SK-N-SH treated with all-trans-retinoic acid at 6 μM for 48 hours (cell line): ENCODE data around the gene RCCD1.

ENCODE experiments used
- ATAC-seq: fragments of 200-7000 bp; cut with Tn5 transposase; 3 replicates; pipeline ENCODE4 v1.9.1; 2020; ENCODE audit warnings: mild to moderate bottlenecking, moderate library complexity
- ARNTL ChIP-seq: fragments of 450-650 bp; formaldehyde crosslinking; IDR thresholded peaks from 2 replicates; pipeline ENCODE4 v1.5.0; 2020; ENCODE audit warnings: low read depth, mild to moderate bottlenecking, moderate library complexity, borderline replicate concordance
- BACH2 ChIP-seq: fragments of 250-450 bp; sonication (Bioruptor Pico); IDR thresholded peaks from 2 replicates; pipeline ENCODE4 v1.9.0; 2021; ENCODE audit warnings: mild to moderate bottlenecking, borderline replicate concordance
- CSDC2 ChIP-seq: fragments of 250-450 bp; sonication (Bioruptor Pico); IDR thresholded peaks from 2 replicates; pipeline ENCODE4 v1.5.0; 2020; ENCODE audit warnings: mild to moderate bottlenecking, moderate library complexity
- ESRRG ChIP-seq: fragments of 250-450 bp; sonication (Bioruptor Pico); IDR thresholded peaks from 2 replicates; pipeline ENCODE4 v1.6.1; 2021; ENCODE audit warnings: mild to moderate bottlenecking
- GLIS3 ChIP-seq: fragments of 250-450 bp; sonication (Bioruptor Pico); IDR thresholded peaks from 2 replicates; pipeline ENCODE4 v1.5.0; 2020; ENCODE audit warnings: mild to moderate bottlenecking, moderate library complexity
- ISL1 ChIP-seq: fragments of 250-450 bp; sonication (Bioruptor Pico); IDR thresholded peaks from 2 replicates; pipeline ENCODE4 v2.1.2; 2022; ENCODE audit warnings: mild to moderate bottlenecking, moderate library complexity
- OSR1 ChIP-seq: fragments of 250-450 bp; sonication (Bioruptor Pico); IDR thresholded peaks from 2 replicates; pipeline ENCODE4 v1.8.0; 2022; ENCODE audit warnings: moderate library complexity, mild to moderate bottlenecking, inconsistent platforms
- PATZ1 ChIP-seq: fragments of 250-450 bp; sonication (Bioruptor Pico); IDR thresholded peaks from 2 replicates; pipeline ENCODE4 v1.8.0; 2020; ENCODE audit warnings: mild to moderate bottlenecking, moderate library complexity, borderline replicate concordance
- PPARA ChIP-seq: fragments of 250-450 bp; sonication (Bioruptor Pico); IDR thresholded peaks from 2 replicates; pipeline ENCODE4 v1.5.0; 2020; ENCODE audit warnings: mild to moderate bottlenecking, borderline replicate concordance
- RARB ChIP-seq: fragments of 250-450 bp; sonication (Bioruptor Pico); IDR thresholded peaks from 2 replicates; pipeline ENCODE4 v1.8.0; 2021; ENCODE audit warnings: mild to moderate bottlenecking, moderate library complexity
- SNAI2 ChIP-seq: fragments of 250-450 bp; sonication (Bioruptor Pico); IDR thresholded peaks from 2 replicates; pipeline ENCODE4 v1.5.0; 2020; ENCODE audit warnings: mild to moderate bottlenecking, moderate library complexity
- TCF4 ChIP-seq: fragments of 250-450 bp; sonication (Bioruptor Pico); IDR thresholded peaks from 2 replicates; pipeline ENCODE4 v1.8.0; 2021; ENCODE audit warnings: mild to moderate bottlenecking, moderate library complexity, borderline replicate concordance
- TOX ChIP-seq: fragments of 250-450 bp; sonication (Bioruptor Pico); IDR thresholded peaks from 2 replicates; pipeline ENCODE4 v1.8.0; 2021; ENCODE audit warnings: mild to moderate bottlenecking, moderate library complexity, borderline replicate concordance
- ZC3H10 ChIP-seq: fragments of 250-450 bp; sonication (Bioruptor Pico); IDR thresholded peaks from 2 replicates; pipeline ENCODE4 v1.5.1; 2021; ENCODE audit warnings: mild to moderate bottlenecking, moderate library complexity
- ZFP3 ChIP-seq: fragments of 250-450 bp; sonication (Bioruptor Pico); IDR thresholded peaks from 2 replicates; pipeline ENCODE4 v1.5.0; 2020; ENCODE audit warnings: mild to moderate bottlenecking, moderate library complexity
- ZFP30 ChIP-seq: fragments of 450-650 bp; formaldehyde crosslinking; IDR thresholded peaks from 2 replicates; pipeline ENCODE4 v1.5.0; 2022; ENCODE audit warnings: mild to moderate bottlenecking, moderate library complexity
- ZNF565 ChIP-seq: fragments of 450-650 bp; formaldehyde crosslinking; conservative IDR thresholded peaks from 2 replicates; pipeline ENCODE4 v1.5.0; 2020; ENCODE audit warnings: low read depth, mild to moderate bottlenecking, moderate library complexity
- ZNF8 ChIP-seq: fragments of 450-650 bp; formaldehyde crosslinking; IDR thresholded peaks from 2 replicates; pipeline ENCODE4 v1.5.0; 2020; ENCODE audit warnings: mild to moderate bottlenecking, moderate library complexity
- TF ChIP-seq, protein P1 (sequence below): fragments of 250-450 bp; sonication (Bioruptor Pico); IDR thresholded peaks from 2 replicates; pipeline ENCODE4 v1.5.1; 2021; ENCODE audit warnings: mild to moderate bottlenecking, moderate library complexity
- TF ChIP-seq, protein P2 (sequence below): fragments of 250-450 bp; sonication (Bioruptor Pico); IDR thresholded peaks from 2 replicates; pipeline ENCODE4 v1.5.0; 2020; ENCODE audit warnings: mild to moderate bottlenecking, moderate library complexity

Gene RCCD1

DNA sequence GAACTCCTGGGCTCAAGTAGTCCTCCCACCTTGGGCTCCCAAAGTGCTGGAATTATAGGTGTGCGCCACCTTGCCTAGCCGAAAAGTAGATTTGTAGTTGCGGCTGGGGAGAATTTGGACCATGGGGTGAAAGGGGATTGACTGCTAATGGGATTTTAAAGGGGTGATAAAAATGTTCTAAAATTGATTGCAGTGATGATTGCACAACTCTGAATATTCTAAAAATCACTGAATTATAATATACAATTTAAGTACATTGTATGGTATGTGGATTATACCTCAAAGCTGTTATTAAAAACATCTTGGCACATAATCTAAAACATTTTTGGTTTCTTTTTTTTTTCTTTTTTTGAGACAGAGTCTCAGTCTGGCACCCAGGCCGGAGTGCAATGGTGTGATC lies 35.8 kb downstream of the RCCD1 start (continued):
- TF ChIP-seq, protein P1, sequence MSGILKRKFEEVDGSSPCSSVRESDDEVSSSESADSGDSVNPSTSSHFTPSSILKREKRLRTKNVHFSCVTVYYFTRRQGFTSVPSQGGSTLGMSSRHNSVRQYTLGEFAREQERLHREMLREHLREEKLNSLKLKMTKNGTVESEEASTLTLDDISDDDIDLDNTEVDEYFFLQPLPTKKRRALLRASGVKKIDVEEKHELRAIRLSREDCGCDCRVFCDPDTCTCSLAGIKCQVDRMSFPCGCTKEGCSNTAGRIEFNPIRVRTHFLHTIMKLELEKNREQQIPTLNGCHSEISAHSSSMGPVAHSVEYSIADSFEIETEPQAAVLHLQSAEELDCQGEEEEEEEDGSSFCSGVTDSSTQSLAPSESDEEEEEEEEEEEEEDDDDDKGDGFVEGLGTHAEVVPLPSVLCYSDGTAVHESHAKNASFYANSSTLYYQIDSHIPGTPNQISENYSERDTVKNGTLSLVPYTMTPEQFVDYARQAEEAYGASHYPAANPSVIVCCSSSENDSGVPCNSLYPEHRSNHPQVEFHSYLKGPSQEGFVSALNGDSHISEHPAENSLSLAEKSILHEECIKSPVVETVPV (CRISPR knock-in tag) = no peak
- no peak for TF ChIP-seq ZNF565 (CRISPR knock-in tag)

DNA sequence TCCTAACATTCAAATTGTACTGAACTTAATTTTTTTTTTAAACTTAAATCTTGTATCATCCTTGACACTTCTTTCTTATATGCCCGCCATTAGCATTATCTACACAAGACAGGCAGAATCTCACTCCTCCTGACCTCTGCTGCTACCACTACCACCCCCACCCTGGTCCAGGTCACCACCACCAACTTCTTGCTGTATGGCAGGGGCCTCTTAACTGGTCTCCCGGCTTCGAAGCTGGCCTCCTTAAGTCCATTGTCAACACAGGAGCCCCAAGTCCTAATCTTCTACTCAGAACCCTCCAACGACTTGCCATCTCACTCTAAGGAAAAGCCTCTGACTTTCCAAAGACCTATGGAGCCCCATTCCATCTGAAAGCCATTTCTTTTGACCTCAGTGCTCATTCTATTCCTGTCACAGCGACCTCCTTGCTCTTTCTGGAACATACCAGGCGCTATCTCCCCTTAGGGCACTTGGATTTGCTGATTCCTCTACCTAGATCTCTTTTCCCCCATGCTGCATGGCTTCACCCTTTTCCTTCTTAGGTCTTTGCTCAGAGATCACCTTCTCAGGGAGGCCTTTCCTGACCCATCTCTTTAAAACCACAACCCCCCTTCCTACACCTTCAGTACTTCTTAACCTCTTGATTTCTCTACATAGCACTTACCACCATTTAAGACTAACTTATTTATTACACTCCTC lies 37.1 kb downstream of the RCCD1 start:
- no peak for ATAC-seq
- no peak for TF ChIP-seq RARB (CRISPR knock-in tag)

DNA sequence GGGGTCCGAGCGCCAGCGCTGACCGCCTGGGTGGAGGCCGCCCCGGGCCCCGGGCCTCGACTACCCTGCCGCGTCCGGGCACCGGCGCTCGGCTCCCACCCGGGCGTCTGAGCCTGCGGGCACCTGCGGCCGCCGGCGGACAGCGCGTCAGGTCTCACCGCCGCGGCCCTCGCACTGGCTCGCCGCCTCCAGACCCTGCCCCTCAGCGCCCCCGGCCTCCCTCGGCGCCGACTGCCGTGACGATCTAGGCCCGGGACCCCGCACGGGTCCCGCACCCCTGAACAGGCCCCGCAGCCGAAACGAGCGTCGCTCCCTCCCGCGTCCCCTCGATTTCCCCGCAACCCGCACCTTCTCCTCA lies 39.4 kb downstream of the RCCD1 start:
- TF ChIP-seq ESRRG (no peak), SNAI2 (CRISPR knock-in tag) (no peak), PPARA (no peak), RARB (CRISPR knock-in tag) (no peak), GLIS3 (CRISPR knock-in tag) (no peak), BACH2 (no peak), PATZ1 (CRISPR knock-in tag) (no peak), TCF4 (CRISPR knock-in tag) (no peak)
- TF ChIP-seq, protein P1 (CRISPR knock-in tag) = no peak
- peak; percentile 20 for ATAC-seq

DNA sequence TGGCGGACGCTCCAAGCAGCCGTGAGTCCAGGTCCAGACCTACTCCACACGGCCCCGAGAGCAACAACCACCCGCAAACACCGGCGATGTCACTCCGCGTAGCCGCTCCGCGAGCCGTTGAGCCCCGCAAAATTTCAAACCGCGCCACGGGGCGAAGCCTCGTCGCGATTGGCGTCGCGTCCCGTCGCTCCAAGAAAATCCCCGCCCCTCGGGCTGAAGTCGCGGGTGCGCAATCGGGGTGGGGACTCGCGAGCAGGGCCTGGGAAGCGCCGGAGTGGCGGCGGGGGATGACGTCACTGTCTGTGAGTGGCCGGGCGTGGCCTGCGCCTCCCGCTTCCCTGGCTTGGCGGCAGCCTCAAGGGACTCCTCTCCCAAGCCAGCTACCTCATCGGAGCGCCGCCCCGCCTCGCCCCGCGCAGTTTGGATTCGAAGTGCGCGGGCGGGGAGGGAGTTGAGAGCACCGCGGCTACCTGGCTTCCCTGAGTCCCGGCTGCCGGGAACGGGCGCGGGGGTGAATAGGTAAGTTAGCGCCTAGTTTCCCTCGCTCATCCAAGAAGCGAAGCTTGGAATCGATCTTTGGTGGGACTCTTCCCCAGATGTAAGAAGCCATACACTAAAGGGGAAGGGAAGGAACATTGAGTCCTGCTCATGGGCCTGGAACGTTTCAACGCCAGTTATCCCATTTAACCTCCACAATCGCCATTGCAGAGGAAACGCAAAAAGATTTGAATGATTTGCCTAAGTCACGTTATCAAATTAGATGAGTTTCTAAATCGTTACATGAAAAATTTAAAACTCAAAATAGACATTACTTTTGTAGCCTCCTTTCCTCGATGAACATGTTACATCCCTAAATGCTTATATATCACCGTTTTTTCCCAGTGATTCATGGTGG lies 40.0 kb downstream of the RCCD1 start, which contains the start of gene PRC1:
Gene PRC1, minus strand, starts transcription at position 119 of the 895 bp plus-strand sequence. Its CDS starts 118 bp downstream, at position 1.
- ATAC-seq = peak; percentile 95
- TF ChIP-seq OSR1 = no peak
- TF ChIP-seq TOX (CRISPR knock-in tag) = no peak
- TF ChIP-seq BACH2 = 0 out of 2 replicates have a peak, but pooled peaks have one; percentile 49
- no peak for TF ChIP-seq ESRRG
- no peak for TF ChIP-seq ARNTL (CRISPR knock-in tag)
- TF ChIP-seq CSDC2 (CRISPR knock-in tag) = peak; percentile 88; the same call in 1 of the 2 replicates
- no peak for TF ChIP-seq TCF4 (CRISPR knock-in tag)
- peak; percentile 79; the same call in 1 of the 2 replicates for TF ChIP-seq ZFP3 (CRISPR knock-in tag)
- peak; percentile 88 for TF ChIP-seq PPARA
- no peak for TF ChIP-seq GLIS3 (CRISPR knock-in tag)
- TF ChIP-seq ZNF8 = no peak
- TF ChIP-seq RARB (CRISPR knock-in tag) = no peak
- no peak for TF ChIP-seq ZC3H10
- TF ChIP-seq ZFP30 (CRISPR knock-in tag) = peak; percentile 45; the same call in 1 of the 2 replicates
- TF ChIP-seq, protein P2, sequence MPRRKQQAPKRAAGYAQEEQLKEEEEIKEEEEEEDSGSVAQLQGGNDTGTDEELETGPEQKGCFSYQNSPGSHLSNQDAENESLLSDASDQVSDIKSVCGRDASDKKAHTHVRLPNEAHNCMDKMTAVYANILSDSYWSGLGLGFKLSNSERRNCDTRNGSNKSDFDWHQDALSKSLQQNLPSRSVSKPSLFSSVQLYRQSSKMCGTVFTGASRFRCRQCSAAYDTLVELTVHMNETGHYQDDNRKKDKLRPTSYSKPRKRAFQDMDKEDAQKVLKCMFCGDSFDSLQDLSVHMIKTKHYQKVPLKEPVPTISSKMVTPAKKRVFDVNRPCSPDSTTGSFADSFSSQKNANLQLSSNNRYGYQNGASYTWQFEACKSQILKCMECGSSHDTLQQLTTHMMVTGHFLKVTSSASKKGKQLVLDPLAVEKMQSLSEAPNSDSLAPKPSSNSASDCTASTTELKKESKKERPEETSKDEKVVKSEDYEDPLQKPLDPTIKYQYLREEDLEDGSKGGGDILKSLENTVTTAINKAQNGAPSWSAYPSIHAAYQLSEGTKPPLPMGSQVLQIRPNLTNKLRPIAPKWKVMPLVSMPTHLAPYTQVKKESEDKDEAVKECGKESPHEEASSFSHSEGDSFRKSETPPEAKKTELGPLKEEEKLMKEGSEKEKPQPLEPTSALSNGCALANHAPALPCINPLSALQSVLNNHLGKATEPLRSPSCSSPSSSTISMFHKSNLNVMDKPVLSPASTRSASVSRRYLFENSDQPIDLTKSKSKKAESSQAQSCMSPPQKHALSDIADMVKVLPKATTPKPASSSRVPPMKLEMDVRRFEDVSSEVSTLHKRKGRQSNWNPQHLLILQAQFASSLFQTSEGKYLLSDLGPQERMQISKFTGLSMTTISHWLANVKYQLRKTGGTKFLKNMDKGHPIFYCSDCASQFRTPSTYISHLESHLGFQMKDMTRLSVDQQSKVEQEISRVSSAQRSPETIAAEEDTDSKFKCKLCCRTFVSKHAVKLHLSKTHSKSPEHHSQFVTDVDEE (CRISPR knock-in tag) = peak; percentile 78; the same call in 1 of the 2 replicates
- no peak for TF ChIP-seq ISL1 (CRISPR knock-in tag)
- TF ChIP-seq, protein P1 (CRISPR knock-in tag) = no peak
- no peak; the same call in 1 of the 2 replicates for TF ChIP-seq ZNF565 (CRISPR knock-in tag)
- no peak for TF ChIP-seq PATZ1 (CRISPR knock-in tag)
- TF ChIP-seq SNAI2 (CRISPR knock-in tag) = peak; percentile 56; the same call in 1 of the 2 replicates
